HCT116 (cell line): ENCODE data around the gene PRKG1.

Experiments used
- EZH2 ChIP-seq: fragments of 200-600 bp; sonication (generic); IDR thresholded peaks from 2 replicates; pipeline ENCODE4 v1.6.1; 2017; ENCODE audit warnings: antibody characterized with exemption, mixed run types
- EZH2phosphoT487 ChIP-seq: fragments of 200-600 bp; IDR thresholded peaks from 2 replicates; pipeline ENCODE4 v1.6.1; 2018; ENCODE audit warnings: antibody characterized with exemption, borderline replicate concordance
- JUND ChIP-seq: IDR thresholded peaks from 2 replicates; pipeline ENCODE4 v1.6.1; 2012
- POLR2A ChIP-seq: IDR thresholded peaks from 2 replicates; pipeline ENCODE4 v1.7.0; 2011; ENCODE audit warnings: borderline replicate concordance; ENCODE audit not compliant: insufficient read depth, insufficient read length; ENCODE audit errors: extremely low read depth
- POLR2AphosphoS5 ChIP-seq: IDR thresholded peaks from 2 replicates; pipeline ENCODE4 v1.6.1; 2011; ENCODE audit warnings: mild to moderate bottlenecking, low read depth, low read length, moderate library complexity
- RAD21 ChIP-seq: IDR thresholded peaks from 2 replicates; pipeline ENCODE4 v1.6.1; 2012; ENCODE audit warnings: low read depth, mild to moderate bottlenecking
- SIN3A ChIP-seq: IDR thresholded peaks from 2 replicates; pipeline ENCODE4 v1.6.1; 2012; ENCODE audit warnings: low read depth
- SP1 ChIP-seq: IDR thresholded peaks from 2 replicates; pipeline ENCODE4 v1.6.1; 2012; ENCODE audit warnings: low read depth
- YY1 ChIP-seq: IDR thresholded peaks from 2 replicates; pipeline ENCODE4 v1.6.1; 2011; ENCODE audit warnings: low read length, low read depth, moderate library complexity, mild to moderate bottlenecking; ENCODE audit not compliant: insufficient replicate concordance; ENCODE audit errors: extremely low read depth
- ZNF274 ChIP-seq: fragments of 200-500 bp; sonication (Bioruptor generic); IDR thresholded peaks from 2 replicates; pipeline ENCODE4 v1.6.1; 2014; ENCODE audit warnings: mild to moderate bottlenecking, low read depth, low read length, inconsistent platforms
- TF ChIP-seq, protein P1 (sequence below), 3 experiments: fragments of 200-600 bp in 1 of 3; sonication (generic) in 1 of 3; IDR thresholded peaks in 2 of 3; conservative IDR thresholded peaks in 1 of 3; 2 replicates each; pipeline ENCODE4 v1.5.1; 2012 to 2017; ENCODE audit warnings: low read depth in 2 of 3, low read length in 2 of 3, antibody characterized with exemption in 1 of 3, borderline replicate concordance in 1 of 3, control low read depth in 1 of 3, mild to moderate bottlenecking in 1 of 3, mixed read lengths in 1 of 3, mixed run types in 1 of 3, moderate library complexity in 1 of 3; ENCODE audit not compliant: insufficient read depth in 1 of 3
- TF ChIP-seq, protein P2 (sequence below): IDR thresholded peaks from 2 replicates; pipeline ENCODE4 v1.6.1; 2012

DNA sequence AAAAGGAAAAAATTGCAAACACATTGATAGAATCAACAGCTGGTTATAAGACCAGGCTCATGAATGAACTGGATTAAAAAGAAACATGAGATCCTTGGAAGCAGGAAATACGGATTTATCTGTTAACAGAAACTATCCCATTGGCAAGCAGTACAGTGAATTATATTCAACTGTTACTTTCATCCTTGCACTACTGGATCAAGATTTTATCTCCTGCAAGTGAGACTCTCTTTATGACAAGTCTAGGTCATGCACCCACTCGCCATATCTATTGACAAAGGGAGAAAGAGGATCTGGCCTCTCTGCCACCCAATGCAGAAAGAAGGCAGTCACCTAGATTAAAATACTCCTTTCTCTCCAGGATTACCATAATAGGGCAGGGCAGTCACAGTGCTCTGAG is 583.7 kb downstream of the PRKG1 start:
- TF ChIP-seq, protein P1, sequence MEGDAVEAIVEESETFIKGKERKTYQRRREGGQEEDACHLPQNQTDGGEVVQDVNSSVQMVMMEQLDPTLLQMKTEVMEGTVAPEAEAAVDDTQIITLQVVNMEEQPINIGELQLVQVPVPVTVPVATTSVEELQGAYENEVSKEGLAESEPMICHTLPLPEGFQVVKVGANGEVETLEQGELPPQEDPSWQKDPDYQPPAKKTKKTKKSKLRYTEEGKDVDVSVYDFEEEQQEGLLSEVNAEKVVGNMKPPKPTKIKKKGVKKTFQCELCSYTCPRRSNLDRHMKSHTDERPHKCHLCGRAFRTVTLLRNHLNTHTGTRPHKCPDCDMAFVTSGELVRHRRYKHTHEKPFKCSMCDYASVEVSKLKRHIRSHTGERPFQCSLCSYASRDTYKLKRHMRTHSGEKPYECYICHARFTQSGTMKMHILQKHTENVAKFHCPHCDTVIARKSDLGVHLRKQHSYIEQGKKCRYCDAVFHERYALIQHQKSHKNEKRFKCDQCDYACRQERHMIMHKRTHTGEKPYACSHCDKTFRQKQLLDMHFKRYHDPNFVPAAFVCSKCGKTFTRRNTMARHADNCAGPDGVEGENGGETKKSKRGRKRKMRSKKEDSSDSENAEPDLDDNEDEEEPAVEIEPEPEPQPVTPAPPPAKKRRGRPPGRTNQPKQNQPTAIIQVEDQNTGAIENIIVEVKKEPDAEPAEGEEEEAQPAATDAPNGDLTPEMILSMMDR (IDR thresholded peaks at IDR 0.05 in 2 of 3, conservative IDR thresholded peaks at IDR 0.05 in 1 of 3; ENCODE audit: borderline replicate concordance in 1 of 3, insufficient read depth in 1 of 3, low read depth in 2 of 3, low read length in 2 of 3) = no peak
- TF ChIP-seq SIN3A = no peak
- TF ChIP-seq EZH2 = no peak
- TF ChIP-seq, protein P2, sequence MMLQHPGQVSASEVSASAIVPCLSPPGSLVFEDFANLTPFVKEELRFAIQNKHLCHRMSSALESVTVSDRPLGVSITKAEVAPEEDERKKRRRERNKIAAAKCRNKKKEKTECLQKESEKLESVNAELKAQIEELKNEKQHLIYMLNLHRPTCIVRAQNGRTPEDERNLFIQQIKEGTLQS = no peak
- no peak for TF ChIP-seq POLR2AphosphoS5
- TF ChIP-seq POLR2A = no peak
- TF ChIP-seq EZH2phosphoT487 = no peak
- no peak for TF ChIP-seq SP1
- no peak for TF ChIP-seq JUND
- no peak for TF ChIP-seq YY1
- no peak for TF ChIP-seq ZNF274
- no peak for TF ChIP-seq RAD21
